Measurements from ENCODE around the gene COMMD6. TPM values are rescaled to one million over a fixed set of nuclear protein-coding genes. Genes with fewer than 3 reads are reported as not detected.

Gene COMMD6
- total RNA-seq, 6 experiments from 2014 or later: 142 to 177 (median 152) TPM

- H3K4me1 Mint-ChIP-seq (ENCODE audit: low read depth): peaks cover 67% of the 10 kb centered on the region
- peak within 1 kb of the TSS; percentile 97 for H3K4me3 Mint-ChIP-seq
- no peaks in the 10 kb centered on the region for H3K9me3 Mint-ChIP-seq
- peak within 1 kb of the TSS; percentile 90 for H3K27ac Mint-ChIP-seq
- peak; percentile 88 for DNase-seq
- no peaks in the 10 kb centered on the region for H3K36me3 Mint-ChIP-seq (ENCODE audit: low read depth)
- H3K27me3 Mint-ChIP-seq (ENCODE audit: insufficient read depth): 0 out of 2 replicates have a peak, but pooled peaks cover 3% of the 10 kb centered on the region
- TF ChIP-seq CTCF (IDR thresholded peaks at IDR 0.05): peak; percentile 90
Measured at GRCh38 chr13:75482070-75482819, 55.4 kb downstream of the COMMD6 start, which contains the start of gene TBC1D4. Gene TBC1D4, minus strand, starts transcription at chr13:75482169. Its CDS starts 402 bp downstream, at chr13:75481767.

GRCh38 chr13:75481176-75482069 lies 56.2 kb downstream of the COMMD6 start:
- Mint-ChIP-seq H3K27ac (no peak overlapping the region), H3K4me1 (ENCODE audit: low read depth) (peaks cover 59% of the 10 kb centered on the region), H3K4me3 (peak overlapping the region; percentile 97), H3K9me3 (no peaks in the 10 kb centered on the region), H3K36me3 (ENCODE audit: low read depth) (no peaks in the 10 kb centered on the region), H3K27me3 (ENCODE audit: insufficient read depth) (no peaks in the 10 kb centered on the region)
- no peak for TF ChIP-seq CTCF (IDR thresholded peaks at IDR 0.05)
- no peak for DNase-seq

GRCh38 chr13:75480671-75481175 lies 56.9 kb downstream of the COMMD6 start:
- peak overlapping the region; percentile 51 for H3K27ac Mint-ChIP-seq
- no peak for TF ChIP-seq CTCF (IDR thresholded peaks at IDR 0.05)
- H3K4me1 Mint-ChIP-seq (ENCODE audit: low read depth): peaks cover 52% of the 10 kb centered on the region
- DNase-seq: peak; percentile 25
- no peaks in the 10 kb centered on the region for H3K9me3 Mint-ChIP-seq
- no peaks in the 10 kb centered on the region for H3K36me3 Mint-ChIP-seq (ENCODE audit: low read depth)
- no peaks in the 10 kb centered on the region for H3K27me3 Mint-ChIP-seq (ENCODE audit: insufficient read depth)
- peak overlapping the region; percentile 94 for H3K4me3 Mint-ChIP-seq

GRCh38 chr13:75479102-75479740 lies 58.4 kb downstream of the COMMD6 start:
- Mint-ChIP-seq H3K4me3 (peak overlapping the region; percentile 94), H3K9me3 (no peaks in the 10 kb centered on the region), H3K27me3 (ENCODE audit: insufficient read depth) (no peaks in the 10 kb centered on the region), H3K27ac (no peak overlapping the region), H3K4me1 (ENCODE audit: low read depth) (peaks cover 48% of the 10 kb centered on the region), H3K36me3 (ENCODE audit: low read depth) (no peaks in the 10 kb centered on the region)
- no peak for DNase-seq
- no peak for TF ChIP-seq CTCF (IDR thresholded peaks at IDR 0.05)

GRCh38 chr13:75478659-75479058 lies 59.0 kb downstream of the COMMD6 start:
- H3K4me3 Mint-ChIP-seq: no peak overlapping the region
- no peaks in the 10 kb centered on the region for H3K36me3 Mint-ChIP-seq (ENCODE audit: low read depth)
- H3K27ac Mint-ChIP-seq: no peak overlapping the region
- TF ChIP-seq CTCF (IDR thresholded peaks at IDR 0.05): no peak
- H3K9me3 Mint-ChIP-seq: no peaks in the 10 kb centered on the region
- H3K4me1 Mint-ChIP-seq (ENCODE audit: low read depth): peaks cover 52% of the 10 kb centered on the region
- no peak for DNase-seq
- no peaks in the 10 kb centered on the region for H3K27me3 Mint-ChIP-seq (ENCODE audit: insufficient read depth)
